GM21447 (cell line): ENCODE results near the gene SMIM15.
A peak's percentile ranks its signal among the peaks of the same experiment; 100 is the strongest.

Experiments used
- ATAC-seq: cut with Tn5 transposase; IDR thresholded peaks from one replicate; pipeline ENCODE4 v1.9.1; 2021; ENCODE audit not compliant: unreplicated experiment

SMIM15 gene

GRCh38 chr5:61160497-61160896, 1.8 kb downstream of the SMIM15 start:
- ATAC-seq: no peak

GRCh38 chr5:61159836-61160235, 2.4 kb downstream of the SMIM15 start:
- no peak for ATAC-seq

- ATAC-seq: no peak
Measured at GRCh38 chr5:61159070-61159469, 3.2 kb downstream of the SMIM15 start.

GRCh38 chr5:61151893-61152292, 10.4 kb downstream of the SMIM15 start:
- no peak for ATAC-seq

GRCh38 chr5:61148515-61148914, 13.8 kb downstream of the SMIM15 start:
- no peak for ATAC-seq

GRCh38 chr5:61142811-61143210, 19.5 kb downstream of the SMIM15 start:
- ATAC-seq: no peak

GRCh38 chr5:61142391-61142790, 19.9 kb downstream of the SMIM15 start:
- no peak for ATAC-seq

GRCh38 chr5:61141801-61142200, 20.5 kb downstream of the SMIM15 start:
- no peak for ATAC-seq

GRCh38 chr5:61139931-61140330, 22.3 kb downstream of the SMIM15 start:
- ATAC-seq: no peak

- no peak for ATAC-seq
Measured at GRCh38 chr5:61139094-61139873, 23.0 kb downstream of the SMIM15 start.

GRCh38 chr5:61137835-61138234, 24.4 kb downstream of the SMIM15 start:
- no peak for ATAC-seq

- ATAC-seq: no peak
Measured at GRCh38 chr5:61132559-61132958, 29.7 kb downstream of the SMIM15 start.

- ATAC-seq: no peak
Measured at GRCh38 chr5:61130289-61130688, 32.0 kb downstream of the SMIM15 start.

GRCh38 chr5:61123145-61123544, 39.1 kb downstream of the SMIM15 start:
- no peak for ATAC-seq

- no peak for ATAC-seq
Measured at GRCh38 chr5:61120534-61120933, 41.7 kb downstream of the SMIM15 start.

GRCh38 chr5:61119066-61119465, 43.2 kb downstream of the SMIM15 start:
- ATAC-seq: no peak

- peak; percentile 76 for ATAC-seq
Measured at GRCh38 chr5:61115968-61116367, 46.3 kb downstream of the SMIM15 start.

- no peak for ATAC-seq
Measured at GRCh38 chr5:61114441-61114840, 47.8 kb downstream of the SMIM15 start.
